ENCODE measurements around the gene U2AF2.

U2AF2 gene

GRCh38 chr19:55693336-55693974 is 38.6 kb downstream of the U2AF2 start:
- DNase-seq = no peak
- in situ Hi-C loops (cut with HindIII; ENCODE audit: low pct_ligation_motif_present, low pct_unique_long_range_greater_than_20kb, low sequenced_read_pairs) = no loop called here

GRCh38 chr19:55694241-55694655 is 39.4 kb downstream of the U2AF2 start:
- DNase-seq = no peak
- in situ Hi-C loops (cut with HindIII; ENCODE audit: low pct_ligation_motif_present, low pct_unique_long_range_greater_than_20kb, low sequenced_read_pairs) = no loop called here

GRCh38 chr19:55694656-55695491 is 40.0 kb downstream of the U2AF2 start:
- in situ Hi-C loops (cut with HindIII; ENCODE audit: low pct_ligation_motif_present, low pct_unique_long_range_greater_than_20kb, low sequenced_read_pairs) = no loop called here
- no peak for DNase-seq

GRCh38 chr19:55695511-55696290 is 40.9 kb downstream of the U2AF2 start:
- in situ Hi-C loops (cut with HindIII; ENCODE audit: low pct_ligation_motif_present, low pct_unique_long_range_greater_than_20kb, low sequenced_read_pairs) = no loop called here
- no peak for DNase-seq

- in situ Hi-C loops (cut with HindIII; ENCODE audit: low pct_ligation_motif_present, low pct_unique_long_range_greater_than_20kb, low sequenced_read_pairs) = no loop called here
- no peak for DNase-seq
Measured at GRCh38 chr19:55696301-55697068, 41.6 kb downstream of the U2AF2 start.

GRCh38 chr19:55697069-55697440 is 42.2 kb downstream of the U2AF2 start:
- in situ Hi-C loops (cut with HindIII; ENCODE audit: low pct_ligation_motif_present, low pct_unique_long_range_greater_than_20kb, low sequenced_read_pairs) = no loop called here
- no peak for DNase-seq

- in situ Hi-C loops (cut with HindIII; ENCODE audit: low pct_ligation_motif_present, low pct_unique_long_range_greater_than_20kb, low sequenced_read_pairs) = no loop called here
- no peak for DNase-seq
Measured at GRCh38 chr19:55697698-55698097, 42.9 kb downstream of the U2AF2 start.

GRCh38 chr19:55698256-55698655 is 43.4 kb downstream of the U2AF2 start:
- in situ Hi-C loops (cut with HindIII; ENCODE audit: low pct_ligation_motif_present, low pct_unique_long_range_greater_than_20kb, low sequenced_read_pairs) = no loop called here
- DNase-seq = no peak

- no peak for DNase-seq
- in situ Hi-C loops (cut with HindIII; ENCODE audit: low pct_ligation_motif_present, low pct_unique_long_range_greater_than_20kb, low sequenced_read_pairs) = no loop called here
Measured at GRCh38 chr19:55699221-55699620, 44.4 kb downstream of the U2AF2 start.

- no peak for DNase-seq
- in situ Hi-C loops (cut with HindIII; ENCODE audit: low pct_ligation_motif_present, low pct_unique_long_range_greater_than_20kb, low sequenced_read_pairs) = no loop called here
Measured at GRCh38 chr19:55700813-55701212, 46.0 kb downstream of the U2AF2 start.

GRCh38 chr19:55702131-55702627 is 47.3 kb downstream of the U2AF2 start:
- in situ Hi-C loops (cut with HindIII; ENCODE audit: low pct_ligation_motif_present, low pct_unique_long_range_greater_than_20kb, low sequenced_read_pairs) = no loop called here
- no peak for DNase-seq

GRCh38 chr19:55703790-55704215 is 49.0 kb downstream of the U2AF2 start:
- DNase-seq = no peak
- in situ Hi-C loops (cut with HindIII; ENCODE audit: low pct_ligation_motif_present, low pct_unique_long_range_greater_than_20kb, low sequenced_read_pairs) = no loop called here

GRCh38 chr19:55704494-55705245 is 49.8 kb downstream of the U2AF2 start:
- in situ Hi-C loops (cut with HindIII; ENCODE audit: low pct_ligation_motif_present, low pct_unique_long_range_greater_than_20kb, low sequenced_read_pairs) = no loop called here
- no peak for DNase-seq

- in situ Hi-C loops (cut with HindIII; ENCODE audit: low pct_ligation_motif_present, low pct_unique_long_range_greater_than_20kb, low sequenced_read_pairs) = no loop called here
- no peak for DNase-seq
Measured at GRCh38 chr19:55705972-55706371, 51.1 kb downstream of the U2AF2 start.

GRCh38 chr19:55711719-55712118 is 56.9 kb downstream of the U2AF2 start:
- in situ Hi-C loops (cut with HindIII; ENCODE audit: low pct_ligation_motif_present, low pct_unique_long_range_greater_than_20kb, low sequenced_read_pairs) = no loop called here
- no peak for DNase-seq

- DNase-seq = no peak
- in situ Hi-C loops (cut with HindIII; ENCODE audit: low pct_ligation_motif_present, low pct_unique_long_range_greater_than_20kb, low sequenced_read_pairs) = no loop called here
Measured at GRCh38 chr19:55712804-55713631, 58.2 kb downstream of the U2AF2 start.

- in situ Hi-C loops (cut with HindIII; ENCODE audit: low pct_ligation_motif_present, low pct_unique_long_range_greater_than_20kb, low sequenced_read_pairs) = no loop called here
- DNase-seq = no peak
Measured at GRCh38 chr19:55716531-55716930, 61.7 kb downstream of the U2AF2 start.

All from ACHN (cell line).